Cardiac muscle cell (in vitro differentiated cells and primary cell): ENCODE data around the gene SYNDIG1L. TPM values are rescaled to one million over a fixed set of nuclear protein-coding genes. Genes with fewer than 3 reads are reported as not detected.

Experiments used
- DNase-seq, 2 donors: peaks; one replicate each; pipeline versions ENCODE4 v3.0.0 to v3.0.0-alpha.2; 2010 to 2017; ENCODE audit warnings: low read depth in 1 of 2, low spot score in 1 of 2
- H3K27ac ChIP-seq: fragments of 200-600 bp; sonication (generic); 2 replicates; pipeline ENCODE4 v1.5.1; 2016
- H3K27me3 ChIP-seq: fragments of 200-600 bp; sonication (generic); 2 replicates; pipeline ENCODE4 v1.6.0; 2016; ENCODE audit warnings: control low read depth
- H3K36me3 ChIP-seq: fragments of 200-600 bp; sonication (generic); 2 replicates; pipeline ENCODE4 v1.5.1; 2016; ENCODE audit warnings: control low read depth
- H3K4me1 ChIP-seq: fragments of 200-600 bp; sonication (generic); 2 replicates; pipeline ENCODE4 v1.8.1; 2017; ENCODE audit warnings: low read depth, mild to moderate bottlenecking, mixed run types
- H3K4me3 ChIP-seq: fragments of 200-600 bp; sonication (generic); 2 replicates; pipeline ENCODE4 v1.5.1; 2016; ENCODE audit warnings: mild to moderate bottlenecking
- H3K9me3 ChIP-seq: fragments of 200-600 bp; sonication (generic); 2 replicates; pipeline ENCODE4 v1.5.1; 2017; ENCODE audit warnings: low read depth, mild to moderate bottlenecking, control low read depth
- polyA plus RNA-seq: library from polyadenylated mRNA; unstranded; fragments of >200 nt; fragmentation: Nextera tagmentation; extraction: Ambion mirVana; gene quantifications from 2 replicates; pipeline ENCODE4 v1.2.1, GENCODE V29; 2016
- total RNA-seq: library from RNA; depleted of rRNA; stranded (reverse); fragments of >200 nt; gene quantifications from 2 replicates; pipeline ENCODE4 v1.2.3, GENCODE V29; 2016
- TF ChIP-seq, protein P1 (sequence below): IDR thresholded peaks from 2 replicates; pipeline ENCODE4 v1.5.1; 2012; ENCODE audit warnings: low read depth, mild to moderate bottlenecking, low read length

The SYNDIG1L gene
- total and polyA plus RNA-seq, 2 experiments from 2014 or later, result 0.39 TPM; not detected in 1

DNA sequence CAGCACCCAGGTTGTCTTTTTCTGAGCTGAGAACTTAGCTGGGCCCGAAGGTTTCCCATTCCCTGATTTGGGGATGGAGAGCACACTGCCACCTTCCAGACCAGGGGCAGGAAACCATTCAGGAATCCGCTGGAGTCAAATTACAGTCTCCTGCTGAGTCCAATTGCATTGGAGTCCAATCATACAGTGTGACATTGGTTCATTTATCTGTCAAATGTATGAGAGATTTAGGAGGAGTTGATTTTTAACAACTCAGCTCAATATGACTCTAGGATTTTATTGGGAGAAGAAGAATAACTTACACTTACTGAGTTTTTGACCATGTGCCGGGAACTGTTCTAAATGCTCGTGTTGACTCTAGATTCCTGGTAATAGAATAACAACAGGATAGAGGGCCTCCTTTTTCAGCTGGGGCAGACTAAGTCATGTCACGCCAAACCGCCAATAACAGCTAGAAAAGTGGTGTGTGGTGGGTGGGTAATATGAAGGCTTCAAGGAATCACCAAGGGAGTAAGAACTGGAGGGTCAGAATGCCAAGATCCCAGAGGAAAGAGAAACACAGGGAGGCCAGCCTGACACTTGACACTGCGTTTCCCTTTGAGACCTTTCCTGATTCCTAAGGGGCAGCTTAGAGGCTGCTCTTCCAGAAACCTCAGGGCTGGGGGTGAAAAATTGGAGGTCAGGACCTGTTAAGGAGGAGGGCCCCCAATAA is 11.5 kb downstream of the SYNDIG1L start:
- Histone ChIP-seq H3K4me1 (peaks cover 19% of the 10 kb centered on the region), H3K27ac (peak overlapping the region; percentile 56), H3K4me3 (no peak overlapping the region), H3K27me3 (no peaks in the 10 kb centered on the region), H3K36me3 (no peaks in the 10 kb centered on the region), H3K9me3 (no peaks in the 10 kb centered on the region)
- TF ChIP-seq, protein P1, sequence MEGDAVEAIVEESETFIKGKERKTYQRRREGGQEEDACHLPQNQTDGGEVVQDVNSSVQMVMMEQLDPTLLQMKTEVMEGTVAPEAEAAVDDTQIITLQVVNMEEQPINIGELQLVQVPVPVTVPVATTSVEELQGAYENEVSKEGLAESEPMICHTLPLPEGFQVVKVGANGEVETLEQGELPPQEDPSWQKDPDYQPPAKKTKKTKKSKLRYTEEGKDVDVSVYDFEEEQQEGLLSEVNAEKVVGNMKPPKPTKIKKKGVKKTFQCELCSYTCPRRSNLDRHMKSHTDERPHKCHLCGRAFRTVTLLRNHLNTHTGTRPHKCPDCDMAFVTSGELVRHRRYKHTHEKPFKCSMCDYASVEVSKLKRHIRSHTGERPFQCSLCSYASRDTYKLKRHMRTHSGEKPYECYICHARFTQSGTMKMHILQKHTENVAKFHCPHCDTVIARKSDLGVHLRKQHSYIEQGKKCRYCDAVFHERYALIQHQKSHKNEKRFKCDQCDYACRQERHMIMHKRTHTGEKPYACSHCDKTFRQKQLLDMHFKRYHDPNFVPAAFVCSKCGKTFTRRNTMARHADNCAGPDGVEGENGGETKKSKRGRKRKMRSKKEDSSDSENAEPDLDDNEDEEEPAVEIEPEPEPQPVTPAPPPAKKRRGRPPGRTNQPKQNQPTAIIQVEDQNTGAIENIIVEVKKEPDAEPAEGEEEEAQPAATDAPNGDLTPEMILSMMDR, result no peak
- peak in 1 of 2 donors; percentile 52 for DNase-seq

DNA sequence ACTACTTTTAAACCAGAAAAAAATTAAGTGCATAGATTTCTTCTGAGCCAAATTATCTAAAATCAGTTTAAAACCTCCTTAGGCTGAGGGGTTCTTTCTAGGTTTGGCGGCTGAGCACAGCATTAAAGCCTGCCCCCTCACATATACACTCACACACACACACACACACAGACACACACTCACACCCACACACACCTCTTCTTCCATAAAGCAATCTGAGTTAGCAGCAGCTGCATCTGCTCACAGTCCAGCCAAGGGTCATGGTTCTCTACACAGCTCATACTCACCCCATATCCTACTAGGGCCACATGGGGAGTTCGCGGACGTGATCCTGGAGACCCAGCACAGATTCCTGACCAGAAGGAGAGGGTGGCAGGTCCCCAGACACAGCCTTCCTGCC is 12.4 kb downstream of the SYNDIG1L start:
- no peaks in the 10 kb centered on the region for H3K27me3 ChIP-seq
- H3K4me3 ChIP-seq, result no peak overlapping the region
- TF ChIP-seq, protein P1, result no peak
- DNase-seq, result no peak
- no peaks in the 10 kb centered on the region for H3K36me3 ChIP-seq
- peak overlapping the region; percentile 56 for H3K27ac ChIP-seq
- H3K9me3 ChIP-seq, result no peaks in the 10 kb centered on the region
- H3K4me1 ChIP-seq, result peaks cover 19% of the 10 kb centered on the region

DNA sequence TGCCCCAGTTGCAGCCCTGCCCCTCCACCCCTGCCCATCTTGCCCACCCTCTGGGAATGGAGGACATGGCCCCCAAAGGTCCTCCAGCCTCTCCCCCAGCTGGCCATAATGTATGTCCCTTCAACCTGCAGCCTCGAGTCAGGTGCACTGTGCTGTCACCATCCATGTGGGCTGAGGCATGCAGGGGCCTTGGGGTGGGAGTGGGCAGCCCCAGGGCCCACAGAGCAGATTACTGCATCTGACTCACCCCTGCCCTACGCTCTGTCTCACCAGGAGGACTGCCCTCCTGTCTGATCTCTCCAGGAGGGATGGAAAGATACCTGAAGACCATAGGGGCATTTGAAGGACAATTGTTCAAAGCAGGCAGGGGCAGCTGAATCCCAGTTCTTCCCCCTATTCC is 13.3 kb downstream of the SYNDIG1L start:
- no peak for DNase-seq
- H3K27me3 ChIP-seq, result no peaks in the 10 kb centered on the region

DNA sequence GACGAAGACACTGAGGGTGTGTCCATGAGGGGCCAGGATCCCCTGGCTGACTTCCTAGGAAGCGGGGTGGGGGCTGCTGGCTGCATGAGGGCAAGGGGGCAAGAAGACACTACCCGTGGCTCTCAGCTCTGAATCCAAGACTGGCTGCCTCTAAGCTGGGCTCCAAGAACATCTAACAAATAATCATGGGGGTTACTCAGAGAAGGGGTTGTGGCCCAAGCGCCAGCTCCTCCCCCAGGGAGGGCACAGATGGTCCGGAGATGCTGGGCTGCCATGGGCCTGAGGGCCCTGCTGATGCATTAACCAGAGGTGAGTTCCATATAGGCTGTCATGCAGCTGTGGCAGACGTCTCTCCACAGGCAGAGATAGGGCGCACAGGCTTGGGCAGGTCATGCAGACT is 14.3 kb downstream of the SYNDIG1L start:
- H3K27me3 ChIP-seq, result no peaks in the 10 kb centered on the region
- no peak for DNase-seq
- TF ChIP-seq, protein P1, result no peak

More for the DNA sequence above, 13.3 kb downstream of the SYNDIG1L start:
- no peaks in the 10 kb centered on the region for H3K9me3 ChIP-seq
- H3K4me1 ChIP-seq, result peaks cover 15% of the 10 kb centered on the region
- no peaks in the 10 kb centered on the region for H3K36me3 ChIP-seq
- H3K4me3 ChIP-seq, result no peak overlapping the region
- TF ChIP-seq, protein P1, result no peak
- no peak overlapping the region for H3K27ac ChIP-seq

DNA sequence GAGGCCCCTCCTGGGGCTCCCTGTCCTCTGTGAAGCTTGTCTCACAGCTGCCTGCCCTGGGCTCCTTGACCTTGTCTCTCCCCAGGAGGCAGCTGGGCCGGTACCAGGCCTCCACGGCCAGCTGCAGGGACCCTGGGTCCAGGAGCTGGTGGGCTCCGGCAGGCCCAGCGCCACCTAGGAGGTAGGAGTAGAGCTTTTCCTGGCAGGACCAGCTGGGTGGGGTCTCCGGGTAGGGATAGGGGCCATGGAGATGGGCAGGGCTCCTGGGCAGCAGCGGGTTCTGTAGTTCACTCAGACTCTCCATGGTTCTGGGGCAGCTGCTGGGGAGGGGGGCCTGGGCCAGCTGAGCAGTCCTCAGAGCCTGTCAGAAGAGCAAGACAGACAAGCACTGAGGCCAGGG is 16.6 kb downstream of the SYNDIG1L start:
- TF ChIP-seq, protein P1, result no peak
- Histone ChIP-seq H3K27me3 (no peaks in the 10 kb centered on the region), H3K4me1 (peaks cover 6% of the 10 kb centered on the region), H3K9me3 (no peaks in the 10 kb centered on the region), H3K36me3 (no peaks in the 10 kb centered on the region), H3K4me3 (no peak overlapping the region), H3K27ac (no peak overlapping the region)
- DNase-seq, result no peak

More for the DNA sequence above, 14.3 kb downstream of the SYNDIG1L start:
- Histone ChIP-seq H3K36me3 (no peaks in the 10 kb centered on the region), H3K4me3 (no peak overlapping the region), H3K4me1 (peaks cover 14% of the 10 kb centered on the region), H3K27ac (no peak overlapping the region), H3K9me3 (no peaks in the 10 kb centered on the region)
